GM23248 (cell line): ENCODE measurements around the gene POLR1G.

Experiments
- EZH2 ChIP-seq: fragments of 200-600 bp; sonication (generic); IDR thresholded peaks from 2 replicates; pipeline ENCODE4 v1.6.1; 2018; ENCODE audit warnings: antibody characterized with exemption, mild to moderate bottlenecking; ENCODE audit not compliant: insufficient read depth, poor library complexity, severe bottlenecking
- EZH2phosphoT487 ChIP-seq: fragments of 200-600 bp; sonication (generic); IDR thresholded peaks from 2 replicates; pipeline ENCODE4 v1.6.1; 2018; ENCODE audit warnings: antibody characterized with exemption, moderate library complexity, mild to moderate bottlenecking, low read depth; ENCODE audit not compliant: insufficient read depth

GRCh38 chr19:45363861-45364459, 42.5 kb upstream of the POLR1G start:
- TF ChIP-seq EZH2 (no peak), EZH2phosphoT487 (no peak)
